SK-N-SH treated with all-trans-retinoic acid at 6 μM for 48 hours (cell line): ENCODE results near the gene RAET1G.
"Not testable (repeated sequence)": the region's sequence is repeated elsewhere in the genome, so short reads cannot be mapped to it uniquely, and the experiment has no call there.

Experiments
- ARNTL ChIP-seq: fragments of 450-650 bp; formaldehyde crosslinking; IDR thresholded peaks from 2 replicates; pipeline ENCODE4 v1.5.0; 2020; ENCODE audit warnings: low read depth, mild to moderate bottlenecking, moderate library complexity, borderline replicate concordance
- BACH2 ChIP-seq: fragments of 250-450 bp; sonication (Bioruptor Pico); IDR thresholded peaks from 2 replicates; pipeline ENCODE4 v1.9.0; 2021; ENCODE audit warnings: mild to moderate bottlenecking, borderline replicate concordance
- CREB5 ChIP-seq: fragments of 250-450 bp; sonication (Bioruptor Pico); IDR thresholded peaks from 2 replicates; pipeline ENCODE4 v1.5.1; 2020; ENCODE audit warnings: low read depth, mild to moderate bottlenecking, moderate library complexity
- CSRNP3 ChIP-seq: fragments of 250-450 bp; sonication (Bioruptor Pico); IDR thresholded peaks from 2 replicates; pipeline ENCODE4 v1.5.1; 2021; ENCODE audit warnings: mild to moderate bottlenecking, moderate library complexity
- ESRRG ChIP-seq: fragments of 250-450 bp; sonication (Bioruptor Pico); IDR thresholded peaks from 2 replicates; pipeline ENCODE4 v1.6.1; 2021; ENCODE audit warnings: mild to moderate bottlenecking
- GLIS3 ChIP-seq: fragments of 250-450 bp; sonication (Bioruptor Pico); IDR thresholded peaks from 2 replicates; pipeline ENCODE4 v1.5.0; 2020; ENCODE audit warnings: mild to moderate bottlenecking, moderate library complexity
- OSR1 ChIP-seq: fragments of 250-450 bp; sonication (Bioruptor Pico); IDR thresholded peaks from 2 replicates; pipeline ENCODE4 v1.8.0; 2022; ENCODE audit warnings: moderate library complexity, mild to moderate bottlenecking, inconsistent platforms
- PATZ1 ChIP-seq: fragments of 250-450 bp; sonication (Bioruptor Pico); IDR thresholded peaks from 2 replicates; pipeline ENCODE4 v1.8.0; 2020; ENCODE audit warnings: mild to moderate bottlenecking, moderate library complexity, borderline replicate concordance
- POU6F1 ChIP-seq: fragments of 250-450 bp; sonication (Bioruptor Pico); IDR thresholded peaks from 2 replicates; pipeline ENCODE4 v1.8.0; 2021; ENCODE audit warnings: low read depth, mild to moderate bottlenecking, moderate library complexity, borderline replicate concordance
- RARB ChIP-seq: fragments of 250-450 bp; sonication (Bioruptor Pico); IDR thresholded peaks from 2 replicates; pipeline ENCODE4 v1.8.0; 2021; ENCODE audit warnings: mild to moderate bottlenecking, moderate library complexity
- TSHZ2 ChIP-seq: fragments of 250-450 bp; sonication (Bioruptor Pico); IDR thresholded peaks from 2 replicates; pipeline ENCODE4 v1.5.0; 2020; ENCODE audit warnings: mild to moderate bottlenecking, moderate library complexity
- ZFP3 ChIP-seq: fragments of 250-450 bp; sonication (Bioruptor Pico); IDR thresholded peaks from 2 replicates; pipeline ENCODE4 v1.5.0; 2020; ENCODE audit warnings: mild to moderate bottlenecking, moderate library complexity
- ZFP30 ChIP-seq: fragments of 450-650 bp; formaldehyde crosslinking; IDR thresholded peaks from 2 replicates; pipeline ENCODE4 v1.5.0; 2022; ENCODE audit warnings: mild to moderate bottlenecking, moderate library complexity
- ZNF565 ChIP-seq: fragments of 450-650 bp; formaldehyde crosslinking; conservative IDR thresholded peaks from 2 replicates; pipeline ENCODE4 v1.5.0; 2020; ENCODE audit warnings: low read depth, mild to moderate bottlenecking, moderate library complexity

GRCh38 chr6:149908480-149908879 is 14.4 kb downstream of the RAET1G start:
- not testable (repeated sequence) for TF ChIP-seq OSR1 (CRISPR knock-in tag); ZFP3 (CRISPR knock-in tag); ARNTL; GLIS3 (CRISPR knock-in tag); PATZ1 (CRISPR knock-in tag); TSHZ2 (CRISPR knock-in tag); POU6F1 (CRISPR knock-in tag); ZNF565 (CRISPR knock-in tag); CREB5 (CRISPR knock-in tag); ZFP30 (CRISPR knock-in tag); RARB; ESRRG (CRISPR knock-in tag); CSRNP3; BACH2 (CRISPR knock-in tag)
